ENCODE results near the gene GPR63.

Gene GPR63

GRCh38 chr6:96852605-96853004, 15.3 kb upstream of the GPR63 start:
- no peak overlapping the region for H3K4me3 ChIP-seq (ENCODE audit: low read length)
- H3K4me1 ChIP-seq (ENCODE audit: insufficient read depth, low read length): no peaks in the 10 kb centered on the region
- H2AFZ ChIP-seq (ENCODE audit: low read depth, low read length): no peak overlapping the region
- no peaks in the 10 kb centered on the region for H3K9me3 ChIP-seq (ENCODE audit: low read length)
- H3K27me3 ChIP-seq (ENCODE audit: insufficient read depth, low read length): no peaks in the 10 kb centered on the region
- no peaks in the 10 kb centered on the region for H3K36me3 ChIP-seq (ENCODE audit: insufficient read depth, low read length)

GRCh38 chr6:96851858-96852257, 14.6 kb upstream of the GPR63 start:
- no peaks in the 10 kb centered on the region for H3K4me1 ChIP-seq (ENCODE audit: insufficient read depth, low read length)
- H3K4me3 ChIP-seq (ENCODE audit: low read length): no peak overlapping the region
- no peak overlapping the region for H2AFZ ChIP-seq (ENCODE audit: low read depth, low read length)
- no peaks in the 10 kb centered on the region for H3K9me3 ChIP-seq (ENCODE audit: low read length)
- H3K27me3 ChIP-seq (ENCODE audit: insufficient read depth, low read length): no peaks in the 10 kb centered on the region
- H3K36me3 ChIP-seq (ENCODE audit: insufficient read depth, low read length): no peaks in the 10 kb centered on the region

- Histone ChIP-seq H3K4me1 (ENCODE audit: insufficient read depth, low read length) (no peaks in the 10 kb centered on the region), H3K27me3 (ENCODE audit: insufficient read depth, low read length) (no peaks in the 10 kb centered on the region), H3K36me3 (ENCODE audit: insufficient read depth, low read length) (no peaks in the 10 kb centered on the region), H3K4me3 (ENCODE audit: low read length) (no peak overlapping the region), H2AFZ (ENCODE audit: low read depth, low read length) (no peak overlapping the region), H3K9me3 (ENCODE audit: low read length) (no peaks in the 10 kb centered on the region)
Measured at GRCh38 chr6:96849615-96850014, 12.3 kb upstream of the GPR63 start.

- Histone ChIP-seq H2AFZ (ENCODE audit: low read depth, low read length) (no peak overlapping the region), H3K9me3 (ENCODE audit: low read length) (no peaks in the 10 kb centered on the region), H3K4me3 (ENCODE audit: low read length) (no peak overlapping the region), H3K4me1 (ENCODE audit: insufficient read depth, low read length) (no peaks in the 10 kb centered on the region), H3K27me3 (ENCODE audit: insufficient read depth, low read length) (peaks cover 4% of the 10 kb centered on the region), H3K36me3 (ENCODE audit: insufficient read depth, low read length) (no peaks in the 10 kb centered on the region)
Measured at GRCh38 chr6:96844530-96844929, 7.3 kb upstream of the GPR63 start.

- Histone ChIP-seq H3K9me3 (ENCODE audit: low read length) (no peaks in the 10 kb centered on the region), H3K4me3 (ENCODE audit: low read length) (no peak overlapping the region), H3K27me3 (ENCODE audit: insufficient read depth, low read length) (peaks cover 10% of the 10 kb centered on the region), H2AFZ (ENCODE audit: low read depth, low read length) (no peak overlapping the region), H3K36me3 (ENCODE audit: insufficient read depth, low read length) (no peaks in the 10 kb centered on the region), H3K4me1 (ENCODE audit: insufficient read depth, low read length) (peaks cover 5% of the 10 kb centered on the region)
Measured at GRCh38 chr6:96841345-96841744, 4.1 kb upstream of the GPR63 start.

- H3K9me3 ChIP-seq (ENCODE audit: low read length): no peaks in the 10 kb centered on the region
- peaks cover 6% of the 10 kb centered on the region for H3K27me3 ChIP-seq (ENCODE audit: insufficient read depth, low read length)
- peaks cover 10% of the 10 kb centered on the region for H3K4me1 ChIP-seq (ENCODE audit: insufficient read depth, low read length)
- peak overlapping the region; percentile 96 for H2AFZ ChIP-seq (ENCODE audit: low read depth, low read length)
- peak overlapping the region; percentile 75 for H3K4me3 ChIP-seq (ENCODE audit: low read length)
- no peaks in the 10 kb centered on the region for H3K36me3 ChIP-seq (ENCODE audit: insufficient read depth, low read length)
Measured at GRCh38 chr6:96836631-96837080, 621 bp downstream of the GPR63 start.

GRCh38 chr6:96834070-96834469, 3.2 kb downstream of the GPR63 start:
- no peak overlapping the region for H2AFZ ChIP-seq (ENCODE audit: low read depth, low read length)
- H3K4me1 ChIP-seq (ENCODE audit: insufficient read depth, low read length): peaks cover 10% of the 10 kb centered on the region
- no peaks in the 10 kb centered on the region for H3K9me3 ChIP-seq (ENCODE audit: low read length)
- H3K36me3 ChIP-seq (ENCODE audit: insufficient read depth, low read length): no peaks in the 10 kb centered on the region
- H3K27me3 ChIP-seq (ENCODE audit: insufficient read depth, low read length): peaks cover 6% of the 10 kb centered on the region
- no peak overlapping the region for H3K4me3 ChIP-seq (ENCODE audit: low read length)

GRCh38 chr6:96832780-96833179, 4.5 kb downstream of the GPR63 start:
- peaks cover 8% of the 10 kb centered on the region for H3K4me1 ChIP-seq (ENCODE audit: insufficient read depth, low read length)
- no peaks in the 10 kb centered on the region for H3K9me3 ChIP-seq (ENCODE audit: low read length)
- H3K27me3 ChIP-seq (ENCODE audit: insufficient read depth, low read length): no peaks in the 10 kb centered on the region
- no peak overlapping the region for H2AFZ ChIP-seq (ENCODE audit: low read depth, low read length)
- no peak overlapping the region for H3K4me3 ChIP-seq (ENCODE audit: low read length)
- no peaks in the 10 kb centered on the region for H3K36me3 ChIP-seq (ENCODE audit: insufficient read depth, low read length)

GRCh38 chr6:96826865-96827264, 10.4 kb downstream of the GPR63 start:
- Histone ChIP-seq H3K4me3 (ENCODE audit: low read length) (no peak overlapping the region), H2AFZ (ENCODE audit: low read depth, low read length) (no peak overlapping the region), H3K9me3 (ENCODE audit: low read length) (no peaks in the 10 kb centered on the region), H3K27me3 (ENCODE audit: insufficient read depth, low read length) (no peaks in the 10 kb centered on the region), H3K36me3 (ENCODE audit: insufficient read depth, low read length) (no peaks in the 10 kb centered on the region), H3K4me1 (ENCODE audit: insufficient read depth, low read length) (no peaks in the 10 kb centered on the region)

GRCh38 chr6:96823743-96824142, 13.5 kb downstream of the GPR63 start:
- no peaks in the 10 kb centered on the region for H3K36me3 ChIP-seq (ENCODE audit: insufficient read depth, low read length)
- H3K9me3 ChIP-seq (ENCODE audit: low read length): no peaks in the 10 kb centered on the region
- no peak overlapping the region for H2AFZ ChIP-seq (ENCODE audit: low read depth, low read length)
- H3K27me3 ChIP-seq (ENCODE audit: insufficient read depth, low read length): no peaks in the 10 kb centered on the region
- H3K4me3 ChIP-seq (ENCODE audit: low read length): no peak overlapping the region
- no peaks in the 10 kb centered on the region for H3K4me1 ChIP-seq (ENCODE audit: insufficient read depth, low read length)

- H2AFZ ChIP-seq (ENCODE audit: low read depth, low read length): no peak overlapping the region
- H3K27me3 ChIP-seq (ENCODE audit: insufficient read depth, low read length): no peaks in the 10 kb centered on the region
- no peaks in the 10 kb centered on the region for H3K9me3 ChIP-seq (ENCODE audit: low read length)
- no peak overlapping the region for H3K4me3 ChIP-seq (ENCODE audit: low read length)
- no peaks in the 10 kb centered on the region for H3K4me1 ChIP-seq (ENCODE audit: insufficient read depth, low read length)
- no peaks in the 10 kb centered on the region for H3K36me3 ChIP-seq (ENCODE audit: insufficient read depth, low read length)
Measured at GRCh38 chr6:96821034-96821433, 16.2 kb downstream of the GPR63 start.

- H3K36me3 ChIP-seq (ENCODE audit: insufficient read depth, low read length): no peaks in the 10 kb centered on the region
- no peak overlapping the region for H3K4me3 ChIP-seq (ENCODE audit: low read length)
- no peaks in the 10 kb centered on the region for H3K9me3 ChIP-seq (ENCODE audit: low read length)
- H3K27me3 ChIP-seq (ENCODE audit: insufficient read depth, low read length): no peaks in the 10 kb centered on the region
- H3K4me1 ChIP-seq (ENCODE audit: insufficient read depth, low read length): no peaks in the 10 kb centered on the region
- no peak overlapping the region for H2AFZ ChIP-seq (ENCODE audit: low read depth, low read length)
Measured at GRCh38 chr6:96816301-96816817, 20.9 kb downstream of the GPR63 start.

GRCh38 chr6:96814625-96815024, 22.7 kb downstream of the GPR63 start:
- no peak overlapping the region for H3K4me3 ChIP-seq (ENCODE audit: low read length)

GRCh38 chr6:96812077-96812703, 25.1 kb downstream of the GPR63 start:
- Histone ChIP-seq H3K4me3 (ENCODE audit: low read length) (no peak overlapping the region), H3K4me1 (ENCODE audit: insufficient read depth, low read length) (no peaks in the 10 kb centered on the region), H2AFZ (ENCODE audit: low read depth, low read length) (no peak overlapping the region), H3K27me3 (ENCODE audit: insufficient read depth, low read length) (no peaks in the 10 kb centered on the region), H3K36me3 (ENCODE audit: insufficient read depth, low read length) (no peaks in the 10 kb centered on the region), H3K9me3 (ENCODE audit: low read length) (no peaks in the 10 kb centered on the region)

More at GRCh38 chr6:96814625-96815024, 22.7 kb downstream of the GPR63 start:
- H3K36me3 ChIP-seq (ENCODE audit: insufficient read depth, low read length): no peaks in the 10 kb centered on the region
- no peaks in the 10 kb centered on the region for H3K27me3 ChIP-seq (ENCODE audit: insufficient read depth, low read length)
- H3K9me3 ChIP-seq (ENCODE audit: low read length): no peaks in the 10 kb centered on the region
- no peak overlapping the region for H2AFZ ChIP-seq (ENCODE audit: low read depth, low read length)
- H3K4me1 ChIP-seq (ENCODE audit: insufficient read depth, low read length): no peaks in the 10 kb centered on the region

Measured in neuron (in vitro differentiated cells).